GM21367 (cell line): ENCODE data around the gene HSPA4.

ENCODE experiments used
- ATAC-seq: cut with Tn5 transposase; IDR thresholded peaks from one replicate; pipeline ENCODE4 v1.9.1; 2021; ENCODE audit not compliant: unreplicated experiment

The HSPA4 gene

GRCh38 chr5:133088064-133088463 is 36.3 kb downstream of the HSPA4 start:
- no peak for ATAC-seq

DNA sequence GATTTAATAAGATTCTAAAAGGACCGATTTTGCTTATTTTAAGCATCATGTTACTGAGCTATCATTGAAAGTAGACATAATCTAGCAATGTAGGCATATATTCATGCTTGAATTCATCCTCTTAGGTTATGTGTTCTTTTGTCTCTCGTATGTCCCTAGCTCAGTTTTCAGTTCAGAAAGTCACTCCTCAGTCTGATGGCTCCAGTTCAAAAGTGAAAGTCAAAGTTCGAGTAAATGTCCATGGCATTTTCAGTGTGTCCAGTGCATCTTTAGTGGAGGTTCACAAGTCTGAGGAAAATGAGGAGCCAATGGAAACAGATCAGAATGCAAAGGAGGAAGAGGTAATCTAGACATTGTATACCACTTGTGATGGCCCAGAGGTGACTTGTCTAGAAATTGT is 39.2 kb downstream of the HSPA4 start:
- ATAC-seq, result no peak

GRCh38 chr5:133106343-133106742 is 54.5 kb downstream of the HSPA4 start:
- ATAC-seq, result no peak

GRCh38 chr5:133106761-133107572 is 55.2 kb downstream of the HSPA4 start:
- no peak for ATAC-seq

- ATAC-seq, result no peak
These were observed 56.7 kb downstream of the HSPA4 start for GRCh38 chr5:133108481-133108921.

- no peak for ATAC-seq
These were observed 58.1 kb downstream of the HSPA4 start for GRCh38 chr5:133109655-133110483.

DNA sequence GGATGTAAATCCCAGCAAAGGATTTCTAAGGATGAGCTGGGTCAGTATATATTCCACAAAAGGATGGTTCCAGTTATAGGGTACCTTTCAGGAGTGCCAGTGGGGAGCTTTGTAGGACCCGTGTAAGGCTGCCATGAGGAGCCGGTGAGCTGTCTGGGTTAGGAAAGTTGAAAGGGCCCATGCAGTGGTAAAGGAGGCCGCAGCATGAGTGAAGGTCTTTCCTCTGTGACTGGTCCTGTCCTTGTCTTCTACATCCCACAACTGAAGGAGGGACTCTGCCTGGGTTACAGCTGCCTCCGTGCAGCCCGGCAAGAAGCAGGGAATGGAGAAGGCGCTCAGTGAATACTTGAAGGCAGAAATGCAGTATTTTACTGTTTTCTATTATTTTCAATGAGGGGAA is 58.9 kb downstream of the HSPA4 start:
- ATAC-seq, result no peak

DNA sequence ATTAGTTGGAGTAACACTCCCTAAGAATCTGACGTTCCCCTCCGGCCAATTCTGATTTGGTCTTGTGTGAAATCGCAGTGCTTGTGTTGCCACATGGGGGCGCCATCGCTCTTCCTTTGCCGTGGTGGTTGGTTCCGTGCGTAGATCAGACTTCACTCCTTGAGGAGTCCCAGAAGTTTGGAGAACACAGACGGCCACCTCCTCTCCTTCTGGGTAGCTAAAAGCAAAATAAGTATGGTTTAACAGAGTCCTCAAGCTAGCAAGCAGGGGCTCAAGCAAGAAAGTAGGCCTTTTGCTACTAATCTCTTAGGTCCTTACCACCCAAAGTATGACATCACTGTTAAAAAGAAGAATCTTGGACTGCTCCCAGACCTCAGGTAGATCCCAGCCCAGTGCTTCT is 59.5 kb downstream of the HSPA4 start:
- no peak for ATAC-seq

DNA sequence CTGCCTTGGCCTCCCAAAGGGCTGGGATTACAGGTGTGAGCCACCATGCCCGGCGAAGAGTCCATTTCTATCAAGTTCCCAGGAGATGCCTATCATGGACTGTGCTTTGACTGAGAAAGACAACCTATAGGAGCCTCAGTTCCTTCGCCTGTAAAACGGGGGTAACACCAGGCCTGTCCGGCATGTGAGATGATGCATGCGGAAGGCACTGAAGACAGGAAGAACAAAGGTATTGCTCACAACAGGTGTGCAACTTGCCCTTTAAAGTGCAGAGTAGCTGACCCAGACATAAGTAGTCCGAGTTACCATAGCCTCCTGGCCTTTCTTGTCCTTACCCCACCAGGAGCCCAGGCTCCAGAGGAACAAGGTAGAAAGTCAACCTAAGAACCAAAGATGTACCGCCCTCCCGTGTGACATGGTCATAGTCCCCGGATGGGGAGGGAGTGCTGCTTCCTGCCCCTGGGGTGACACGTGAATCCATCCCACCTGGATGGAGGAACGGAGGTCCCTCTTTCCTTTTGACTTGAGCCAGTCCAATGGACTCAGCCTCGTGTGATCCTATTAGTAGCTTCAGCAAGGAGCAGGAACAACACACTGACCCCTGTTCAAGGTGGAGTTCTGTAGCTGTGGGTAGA is 60.3 kb downstream of the HSPA4 start:
- no peak for ATAC-seq

GRCh38 chr5:133113331-133114061 is 61.7 kb downstream of the HSPA4 start:
- no peak for ATAC-seq

DNA sequence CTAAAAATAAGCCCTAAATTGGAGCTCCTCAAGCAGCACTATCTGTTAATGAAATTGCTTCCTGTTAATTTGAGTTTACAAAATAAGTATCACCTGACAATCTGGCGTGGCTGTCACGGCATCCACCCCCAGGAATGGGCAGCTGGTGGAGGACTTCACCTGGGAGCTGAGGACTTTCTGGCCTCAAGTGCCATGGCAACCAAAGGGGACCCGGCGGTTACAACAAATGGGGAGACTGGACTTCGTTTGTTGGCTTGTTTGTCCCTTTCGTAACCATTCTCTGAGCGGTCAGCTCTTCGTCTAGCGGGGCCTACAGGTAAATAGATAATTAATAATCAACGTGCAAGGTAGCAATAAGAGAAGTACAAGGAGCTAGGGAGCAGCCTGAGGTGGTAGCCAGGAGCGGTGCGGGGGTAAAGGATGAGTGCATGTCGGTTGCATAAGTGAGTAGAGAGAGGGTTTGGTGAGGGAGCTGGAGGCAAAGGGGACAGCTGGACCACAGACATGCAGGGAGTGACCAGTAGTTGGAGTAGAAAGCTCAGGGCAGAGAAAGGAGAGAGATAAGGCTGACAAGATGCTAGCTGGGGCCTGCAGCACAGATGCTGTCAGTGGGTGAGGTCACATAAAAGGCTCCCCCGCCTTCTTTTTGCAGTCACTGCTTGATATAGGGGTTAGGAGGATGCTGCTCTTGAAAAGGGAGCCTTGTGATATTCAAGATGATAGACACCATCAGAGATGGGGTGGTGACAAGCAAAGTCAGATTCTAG is 62.5 kb downstream of the HSPA4 start:
- ATAC-seq, result no peak

DNA sequence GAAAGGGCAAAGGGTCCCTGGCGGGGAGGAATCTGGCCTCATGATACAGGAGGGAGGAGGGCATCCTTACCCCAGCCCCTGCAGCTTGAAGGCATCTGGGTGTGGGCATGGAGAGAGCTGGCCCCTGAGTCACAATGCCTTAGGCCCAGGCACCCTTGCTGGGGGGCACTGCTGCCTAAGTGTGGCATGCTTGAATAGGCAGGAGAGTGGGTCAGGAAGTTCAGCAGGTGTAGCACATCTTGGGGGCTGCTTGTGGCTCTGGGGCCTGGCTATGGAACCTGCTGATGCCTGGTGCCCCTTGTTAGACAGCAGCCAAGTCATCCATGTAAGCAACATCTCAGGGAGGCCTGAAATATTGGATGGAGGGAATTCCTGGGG is 63.1 kb downstream of the HSPA4 start:
- no peak for ATAC-seq

DNA sequence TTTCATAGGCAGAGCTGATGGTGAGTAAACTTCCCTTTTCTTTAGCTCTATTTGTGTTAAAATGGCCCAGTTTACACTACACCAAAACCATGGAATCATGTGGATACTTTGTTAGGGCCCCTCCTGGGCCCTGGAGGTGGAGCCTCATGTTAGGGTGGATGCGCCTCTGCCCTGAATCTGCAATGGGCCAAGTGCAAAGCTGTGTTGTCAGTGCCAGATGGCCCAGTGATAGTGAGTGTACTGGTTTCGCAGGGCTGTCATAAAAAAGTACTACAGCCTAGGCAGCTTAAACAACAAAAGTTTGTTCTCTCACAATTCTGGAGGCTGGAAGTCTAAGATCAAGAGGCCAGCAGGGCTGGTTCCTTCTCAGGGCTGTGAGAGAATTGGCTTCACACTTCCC is 64.8 kb downstream of the HSPA4 start:
- no peak for ATAC-seq

DNA sequence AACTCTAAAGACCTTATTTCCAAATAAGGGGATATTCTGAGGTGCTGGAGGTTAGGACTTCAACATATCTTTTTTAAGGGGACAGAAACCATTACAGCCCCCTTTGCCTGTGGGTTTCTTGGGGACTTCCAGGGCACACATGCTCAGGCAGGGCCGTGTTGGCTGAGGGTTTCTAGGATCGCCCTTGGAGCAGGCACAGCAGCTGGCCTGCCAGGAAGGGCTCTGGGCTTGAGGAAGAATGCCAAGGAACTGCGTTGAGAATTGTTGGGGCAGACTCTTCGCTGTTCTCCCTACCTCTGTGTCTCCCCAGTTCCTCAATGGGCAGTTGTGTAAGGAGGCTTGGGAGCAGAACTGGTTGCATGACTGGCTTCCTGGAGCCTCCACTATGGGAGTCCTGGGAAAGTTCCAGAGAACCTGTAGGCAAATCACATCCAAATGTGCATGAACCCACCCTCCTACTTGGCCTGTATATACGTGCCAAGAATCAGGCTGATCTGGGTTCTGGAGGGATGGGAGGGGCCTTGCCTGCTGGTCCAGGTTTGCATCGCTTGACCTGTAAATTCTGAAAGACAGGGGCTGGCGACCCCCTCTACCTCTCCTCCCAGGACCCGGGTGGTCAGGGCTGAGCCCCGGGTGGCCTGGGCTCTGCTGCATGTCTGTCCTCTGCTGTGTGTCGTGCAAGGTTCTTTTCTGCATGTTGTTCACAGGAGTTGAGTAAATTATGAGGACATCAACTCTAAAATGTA is 65.5 kb downstream of the HSPA4 start:
- ATAC-seq, result no peak

- ATAC-seq, result no peak
These were observed 66.2 kb downstream of the HSPA4 start for GRCh38 chr5:133117912-133118445.

DNA sequence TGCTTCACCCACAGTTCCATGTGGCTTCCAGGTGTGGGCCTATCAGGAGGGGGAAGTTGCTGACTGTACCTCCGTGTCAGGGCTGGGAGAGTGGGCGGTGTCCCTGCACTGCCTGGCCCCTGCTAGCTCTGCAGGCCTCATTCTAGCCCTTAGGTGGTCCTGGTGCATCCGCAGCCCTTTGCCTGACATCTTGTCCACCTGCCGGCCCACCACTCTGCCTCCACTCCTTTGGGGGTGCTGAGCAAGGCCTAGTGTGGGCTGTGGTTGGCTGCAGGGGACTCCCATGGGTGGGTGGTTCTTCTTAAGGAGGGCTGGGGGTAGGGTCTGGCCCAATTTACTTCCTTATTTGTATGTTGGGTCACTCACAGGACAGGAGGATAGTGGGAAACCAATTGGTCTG is 66.9 kb downstream of the HSPA4 start:
- no peak for ATAC-seq

- no peak for ATAC-seq
These were observed 67.5 kb downstream of the HSPA4 start for GRCh38 chr5:133119233-133119711.

DNA sequence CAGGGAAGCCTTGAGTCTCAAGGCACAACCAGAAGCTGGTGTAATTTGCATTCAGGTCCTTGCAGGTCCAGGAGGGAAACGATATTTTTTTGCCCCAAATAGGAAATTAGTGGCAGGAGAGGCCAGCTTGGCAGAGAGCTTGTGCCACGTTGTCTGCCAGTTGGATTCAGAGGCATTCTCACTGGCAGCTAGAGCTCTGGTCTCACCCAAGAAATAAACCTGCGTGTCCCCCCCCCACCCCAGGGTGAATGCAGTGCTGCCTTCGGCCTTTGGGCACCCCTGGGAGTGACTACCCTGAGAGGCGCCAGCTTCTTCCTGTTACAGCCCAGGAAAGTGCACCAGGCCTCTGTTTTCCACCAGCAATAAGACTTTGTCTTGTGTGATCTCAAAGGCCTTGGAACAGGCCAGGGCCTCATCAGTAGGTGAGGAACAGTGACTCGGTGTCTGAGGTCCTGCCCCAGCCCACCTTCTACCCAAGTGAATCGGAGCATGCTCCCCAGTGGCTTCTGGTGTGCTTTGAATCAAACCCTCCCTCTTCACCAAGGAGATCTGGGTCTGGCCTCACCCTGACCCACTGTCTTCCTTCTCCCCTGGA is 68.4 kb downstream of the HSPA4 start:
- ATAC-seq, result no peak

GRCh38 chr5:133121080-133121479 is 69.3 kb downstream of the HSPA4 start:
- no peak for ATAC-seq
